HG02623 (cell line): ENCODE data around the gene KRTAP19-8.

Experiments used
- ATAC-seq: cut with Tn5 transposase; IDR thresholded peaks from one replicate; pipeline ENCODE4 v1.9.1; 2021; ENCODE audit warnings: moderate library complexity; ENCODE audit not compliant: unreplicated experiment

Gene KRTAP19-8

GRCh38 chr21:31038376-31038775 is at the start of gene KRTAP19-8:
KRTAP19-8 (minus strand) TSS chr21:31038476; CDS start chr21:31038443, 33 bp downstream.
- ATAC-seq: no peak

DNA sequence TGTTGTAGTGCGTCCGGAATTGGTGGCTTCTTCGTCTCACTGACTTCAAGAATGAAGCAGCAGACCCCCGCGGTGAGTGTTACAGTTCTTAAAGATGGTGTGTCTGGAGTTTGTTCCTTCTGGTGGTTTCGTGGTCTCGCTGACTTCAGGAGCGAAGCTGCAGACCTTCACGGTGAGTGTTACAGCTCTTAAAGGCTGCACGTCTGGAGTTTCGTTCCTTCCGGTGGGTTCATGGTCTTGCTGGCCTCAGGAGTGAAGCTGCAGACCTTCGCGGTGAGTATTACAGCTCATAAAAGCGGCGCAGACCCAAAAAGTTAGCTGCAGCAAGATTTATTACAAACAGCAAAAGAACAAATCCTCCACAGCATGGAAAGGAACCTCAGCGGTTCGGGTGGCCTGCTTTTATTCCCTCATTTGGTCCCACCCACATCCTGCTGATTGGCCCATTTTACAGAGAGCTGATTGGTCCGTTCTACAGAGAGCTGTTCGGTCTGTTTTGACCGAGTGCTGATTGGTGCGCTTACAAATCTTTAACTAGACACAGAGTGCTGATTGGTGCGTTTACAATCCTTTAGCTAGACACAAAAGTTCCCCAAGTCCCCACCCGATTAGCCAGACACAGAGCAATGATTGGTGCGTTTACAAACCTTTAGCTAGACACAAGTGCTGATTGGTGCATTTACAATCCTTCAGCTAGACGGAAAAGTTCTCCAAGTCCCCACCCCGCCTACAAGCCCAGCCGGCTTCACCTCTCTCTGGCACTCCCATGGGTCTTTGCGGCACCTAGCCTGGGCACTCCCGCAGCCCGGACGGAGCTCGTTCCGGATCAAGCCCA is 49.6 kb upstream of the KRTAP19-8 start:
- ATAC-seq: no peak

DNA sequence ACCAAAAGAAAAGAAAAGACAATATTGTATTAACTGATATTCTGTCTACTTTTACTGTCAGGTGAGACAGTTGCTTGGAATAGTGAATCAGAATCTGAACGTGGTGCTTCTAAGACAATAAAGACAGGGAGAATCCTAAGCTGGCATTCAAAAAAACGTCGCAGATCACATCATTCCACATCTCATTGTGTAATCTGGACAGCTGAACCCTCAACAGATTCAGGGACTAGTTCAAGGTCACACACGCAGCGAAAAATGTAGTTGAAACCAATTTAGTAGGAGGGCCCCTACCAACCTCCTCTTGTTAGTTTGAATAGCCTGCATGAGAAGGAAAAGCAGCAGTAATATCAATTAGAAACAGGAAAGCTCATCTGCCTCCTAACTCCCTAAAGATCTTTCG is 46.4 kb upstream of the KRTAP19-8 start:
- no peak for ATAC-seq

GRCh38 chr21:31078796-31079195 is 40.5 kb upstream of the KRTAP19-8 start:
- ATAC-seq: peak; percentile 66

GRCh38 chr21:31078216-31078615 is 39.9 kb upstream of the KRTAP19-8 start:
- no peak for ATAC-seq

DNA sequence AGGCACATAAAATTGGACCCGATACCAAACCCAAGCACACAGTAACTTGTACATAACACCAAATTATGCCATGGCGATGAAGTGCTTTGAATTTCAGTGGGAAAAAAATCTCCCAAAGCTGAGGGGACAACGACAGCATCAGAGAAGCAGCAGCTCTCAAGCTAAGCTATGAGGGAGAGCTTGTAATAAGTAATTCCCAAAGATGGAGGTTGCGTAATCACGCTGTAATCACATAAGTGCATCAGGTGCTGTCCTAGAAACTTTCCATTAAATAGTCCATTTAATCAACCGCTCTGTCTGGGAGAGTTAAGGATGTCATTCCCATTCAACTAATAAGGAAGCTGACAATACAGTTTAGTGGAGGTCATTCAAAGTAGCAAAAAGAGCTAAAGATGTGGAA is 37.6 kb upstream of the KRTAP19-8 start:
- no peak for ATAC-seq

GRCh38 chr21:31072533-31072932 is 34.3 kb upstream of the KRTAP19-8 start:
- no peak for ATAC-seq

GRCh38 chr21:31064803-31065202 is 26.5 kb upstream of the KRTAP19-8 start:
- ATAC-seq: no peak

GRCh38 chr21:31052489-31053142 is 14.3 kb upstream of the KRTAP19-8 start:
- no peak for ATAC-seq

DNA sequence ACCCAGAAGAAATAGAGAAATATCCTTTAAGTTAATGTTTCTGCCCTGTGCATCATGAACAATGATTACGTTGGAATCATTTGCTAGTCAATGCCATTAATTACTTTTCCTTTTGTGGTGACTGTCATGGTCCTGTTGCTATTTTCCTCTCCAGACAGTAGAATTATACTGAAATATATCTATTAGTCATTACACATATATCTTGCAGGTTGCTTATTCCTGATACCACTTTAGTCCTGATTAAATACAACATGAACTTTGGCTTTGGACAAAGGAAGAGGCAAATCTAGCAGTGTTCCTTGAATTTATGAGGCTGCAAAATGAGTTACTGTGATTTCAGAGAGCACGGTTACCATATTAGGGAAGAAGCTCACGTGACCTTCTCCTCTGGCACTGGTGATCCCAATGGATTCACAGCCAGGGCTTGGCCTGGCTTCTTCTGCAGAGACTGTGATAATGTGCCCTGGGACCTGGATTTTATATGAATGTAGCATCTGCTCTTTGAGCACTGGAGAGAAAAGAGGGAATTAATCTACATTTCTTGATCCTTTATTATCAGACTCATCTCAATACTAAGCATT is 12.4 kb upstream of the KRTAP19-8 start:
- ATAC-seq: no peak

GRCh38 chr21:31045841-31046240 is 7.6 kb upstream of the KRTAP19-8 start:
- no peak for ATAC-seq

GRCh38 chr21:31043471-31043870 is 5.2 kb upstream of the KRTAP19-8 start:
- ATAC-seq: no peak

DNA sequence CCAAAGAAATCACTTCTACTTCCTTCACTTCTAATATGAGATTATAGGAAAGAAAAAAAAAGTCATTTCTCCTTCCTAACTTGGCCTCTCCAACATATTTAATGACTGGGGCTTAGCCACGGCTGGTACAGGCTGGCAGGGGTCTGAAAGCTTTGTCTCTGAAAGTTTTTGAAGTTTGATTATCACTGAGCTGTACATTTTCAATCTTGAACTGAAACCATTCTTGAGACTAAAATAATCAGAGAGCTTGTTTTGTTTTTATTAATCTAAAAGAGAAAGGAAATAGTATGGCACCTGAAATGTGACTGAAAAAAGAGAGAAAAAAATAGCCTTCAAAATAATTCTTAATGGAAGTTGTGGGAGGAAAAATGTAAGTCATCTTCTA is 3.8 kb upstream of the KRTAP19-8 start:
- ATAC-seq: peak; percentile 52

GRCh38 chr21:31041295-31042079 is 3.2 kb upstream of the KRTAP19-8 start:
- peak; percentile 39 for ATAC-seq

DNA sequence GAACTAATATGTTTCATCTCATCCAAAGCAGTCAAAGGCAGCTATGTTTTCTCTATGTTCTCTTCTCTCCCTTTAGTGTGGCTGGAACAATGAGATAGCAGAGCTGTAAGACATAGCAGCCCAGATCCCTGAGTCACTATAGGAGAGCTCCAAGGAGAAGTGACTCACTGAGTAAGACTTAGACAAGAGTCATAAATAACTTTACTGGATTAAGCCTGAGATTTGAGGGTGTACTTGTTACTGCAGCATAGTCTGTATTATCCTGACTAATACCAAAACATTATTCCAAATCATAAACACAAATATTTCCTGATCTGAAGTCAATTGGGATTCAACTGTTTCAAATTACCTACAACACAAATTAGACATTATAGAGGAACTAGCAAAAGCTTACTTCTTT is 3.9 kb downstream of the KRTAP19-8 start:
- no peak for ATAC-seq

GRCh38 chr21:31030367-31031106 is 7.7 kb downstream of the KRTAP19-8 start:
- ATAC-seq: peak; percentile 87

DNA sequence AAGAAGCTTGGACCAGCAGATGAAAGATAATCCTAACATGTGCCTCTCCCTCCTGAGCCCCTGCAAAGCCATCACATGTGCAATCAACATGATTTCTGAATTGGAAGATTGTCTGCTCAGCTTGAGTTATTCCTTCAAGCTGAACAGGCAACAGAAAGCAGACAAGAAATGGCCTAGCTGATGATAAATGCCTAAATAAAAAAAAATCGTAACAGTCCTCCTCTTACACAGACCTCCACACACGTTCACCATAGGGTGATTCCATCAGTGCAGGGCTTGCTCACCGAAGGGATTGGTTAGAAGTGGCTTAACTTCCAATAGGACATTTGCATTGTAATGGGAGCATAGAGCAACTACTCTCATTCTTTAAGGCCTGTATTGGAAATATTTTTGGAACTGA is 14.6 kb downstream of the KRTAP19-8 start:
- no peak for ATAC-seq

DNA sequence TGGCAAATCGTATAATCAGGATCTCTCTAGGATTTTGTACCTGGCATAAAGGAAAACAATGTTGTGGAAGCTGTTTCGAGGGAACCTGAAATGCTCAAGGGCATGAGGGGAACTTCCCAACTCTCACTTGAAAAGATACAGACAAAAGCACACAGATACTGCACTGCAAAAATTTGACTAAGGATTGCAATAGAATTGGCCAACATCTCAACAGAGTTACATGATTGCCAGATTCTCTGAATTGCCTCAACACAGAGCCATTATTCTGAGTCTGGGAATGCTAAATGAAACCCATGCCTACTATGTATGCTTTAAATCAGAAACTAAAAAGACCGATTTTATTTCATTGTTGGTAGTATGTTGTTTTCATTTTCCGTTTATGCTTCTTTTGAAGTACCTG is 16.0 kb downstream of the KRTAP19-8 start:
- ATAC-seq: no peak

DNA sequence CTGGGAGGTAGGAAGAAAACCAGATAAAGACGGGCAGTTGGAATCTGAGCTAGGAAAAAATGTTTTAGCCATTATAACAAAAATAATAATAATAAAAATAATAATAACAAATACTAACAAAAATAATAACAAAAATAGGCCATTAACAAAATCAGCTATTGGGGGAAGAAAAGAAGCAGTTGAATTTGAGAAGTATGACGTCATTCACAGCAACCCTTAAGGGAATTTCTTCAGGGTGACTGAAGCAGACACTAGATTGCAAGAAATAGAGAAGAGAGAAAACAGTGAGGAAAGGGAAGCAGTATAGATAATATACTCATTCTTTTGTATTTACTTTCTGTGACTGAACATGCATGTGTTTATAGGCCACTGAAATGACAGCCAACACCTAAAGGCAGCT is 20.0 kb downstream of the KRTAP19-8 start:
- no peak for ATAC-seq

DNA sequence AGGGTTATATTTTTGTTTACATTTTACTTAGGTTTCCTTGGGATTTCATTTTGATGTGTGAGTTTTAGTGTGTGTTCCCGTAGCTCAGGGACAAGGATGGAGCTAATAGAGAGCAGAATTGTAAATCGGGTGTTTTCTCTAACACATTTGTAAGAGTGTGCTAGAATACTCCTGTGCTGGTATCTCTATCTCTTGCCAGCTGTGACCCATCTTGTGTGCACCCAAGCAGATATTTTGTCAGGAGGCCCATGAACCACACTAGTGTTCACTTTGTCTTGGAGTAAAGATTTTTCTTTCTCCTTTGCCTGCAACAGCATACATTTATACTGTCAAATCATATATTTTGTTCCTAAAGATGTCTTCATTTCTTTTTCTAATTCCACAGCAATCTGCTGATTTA is 23.4 kb downstream of the KRTAP19-8 start:
- ATAC-seq: no peak
